GM19035 (cell line): Measurements from ENCODE around the gene HPGDS.
"Not testable (repeated sequence)": the region's sequence is repeated elsewhere in the genome, so short reads cannot be mapped to it uniquely, and the experiment has no call there.

Experiments
- ATAC-seq: cut with Tn5 transposase; IDR thresholded peaks from one replicate; pipeline ENCODE4 v1.9.1; 2021; ENCODE audit not compliant: unreplicated experiment

HPGDS gene

DNA sequence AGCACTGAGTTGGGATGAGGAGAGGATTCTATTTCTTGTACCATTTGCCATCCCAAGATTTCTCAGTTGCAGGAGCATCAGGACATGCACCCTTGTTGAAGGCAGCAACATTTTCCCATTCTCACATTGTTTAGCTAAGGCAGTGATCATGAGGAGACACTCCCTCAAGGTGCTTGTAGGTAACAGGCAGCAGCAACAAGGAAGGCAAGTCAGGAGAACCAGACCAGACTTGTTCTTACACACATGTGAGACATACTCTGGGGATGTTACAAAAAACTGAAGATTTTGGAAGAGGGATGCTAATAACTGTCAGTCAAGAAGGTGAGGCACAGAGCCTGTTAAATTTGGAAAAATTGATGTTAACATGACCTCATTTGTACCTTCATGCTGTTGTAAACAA is 15.5 kb upstream of the HPGDS start:
- no peak for ATAC-seq

DNA sequence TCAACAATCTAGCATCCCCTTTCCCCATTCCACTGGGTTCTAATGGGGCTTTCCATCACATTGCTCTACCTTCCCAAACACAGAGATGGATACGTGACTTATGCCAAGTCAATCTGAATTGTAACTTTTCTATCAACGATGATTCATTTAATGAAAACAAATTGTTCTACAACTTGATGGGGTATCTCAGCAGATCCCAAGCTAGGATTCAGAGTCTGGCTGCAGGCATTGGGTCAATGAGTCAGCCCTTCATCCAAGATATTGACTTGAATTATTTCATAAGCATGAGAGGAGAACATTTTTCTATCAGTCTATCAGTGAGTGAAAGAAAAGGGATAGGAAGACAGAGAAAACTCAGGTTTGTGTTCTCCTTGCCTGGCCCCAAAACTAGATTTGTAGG is 15.0 kb upstream of the HPGDS start:
- no peak for ATAC-seq

DNA sequence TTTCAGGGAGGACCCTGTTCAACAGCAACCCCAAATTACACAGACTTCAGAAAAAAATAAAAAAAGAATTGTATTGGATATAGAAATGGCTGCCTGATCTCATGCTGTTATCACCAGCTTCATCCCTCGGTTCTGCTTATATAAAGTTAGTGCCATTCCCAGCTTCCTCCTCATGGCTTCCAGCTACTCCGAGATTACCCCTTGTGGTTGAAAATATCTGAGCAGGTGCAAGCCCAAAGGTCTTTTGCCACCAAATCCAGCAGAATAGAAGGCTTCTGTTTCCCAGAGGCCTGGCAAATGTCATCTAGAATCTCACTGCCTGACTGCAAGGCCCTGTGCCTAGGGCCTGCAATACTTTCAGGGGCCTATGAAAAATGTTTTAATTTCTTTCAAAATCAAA is 13.8 kb upstream of the HPGDS start:
- ATAC-seq: no peak

DNA sequence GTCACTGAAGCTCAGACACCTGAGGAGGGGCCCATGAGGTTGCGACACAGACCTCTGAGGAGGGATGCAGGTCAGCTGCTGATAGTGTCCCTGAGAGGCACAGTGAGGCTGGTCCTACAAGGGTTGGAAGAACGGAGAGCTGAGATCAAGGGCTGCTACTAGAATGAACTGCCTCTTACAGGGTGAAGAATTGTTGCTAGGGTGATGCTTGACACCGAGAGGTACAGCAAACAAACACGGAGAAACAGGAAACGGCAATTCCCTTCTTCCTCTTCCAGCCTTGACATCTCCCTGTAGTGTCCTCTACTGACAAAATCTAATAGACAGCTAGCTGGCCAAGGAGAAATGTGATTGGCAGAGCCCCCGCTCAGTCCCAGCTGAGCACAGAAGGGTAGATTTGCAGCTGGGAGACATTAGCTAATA is 11.8 kb upstream of the HPGDS start:
- ATAC-seq: no peak

DNA sequence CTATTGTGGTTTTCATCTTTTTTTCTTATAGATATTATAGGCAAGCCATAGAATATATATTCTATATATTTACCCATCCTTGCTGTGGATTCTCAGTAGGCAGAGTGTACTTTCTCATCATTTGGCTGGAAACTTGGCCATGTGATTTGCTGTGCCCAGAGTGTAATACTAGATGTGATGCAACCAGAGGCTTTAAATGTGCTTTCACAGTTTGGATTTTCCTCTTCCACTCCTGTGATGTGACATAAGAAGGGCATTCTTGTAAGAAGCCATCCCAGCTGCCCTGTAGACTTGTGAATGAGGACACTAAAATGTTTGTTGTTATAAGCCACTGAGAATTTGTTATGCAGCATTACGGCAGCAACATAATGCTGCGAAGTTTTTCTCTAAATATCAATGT is 10.4 kb upstream of the HPGDS start:
- no peak for ATAC-seq

DNA sequence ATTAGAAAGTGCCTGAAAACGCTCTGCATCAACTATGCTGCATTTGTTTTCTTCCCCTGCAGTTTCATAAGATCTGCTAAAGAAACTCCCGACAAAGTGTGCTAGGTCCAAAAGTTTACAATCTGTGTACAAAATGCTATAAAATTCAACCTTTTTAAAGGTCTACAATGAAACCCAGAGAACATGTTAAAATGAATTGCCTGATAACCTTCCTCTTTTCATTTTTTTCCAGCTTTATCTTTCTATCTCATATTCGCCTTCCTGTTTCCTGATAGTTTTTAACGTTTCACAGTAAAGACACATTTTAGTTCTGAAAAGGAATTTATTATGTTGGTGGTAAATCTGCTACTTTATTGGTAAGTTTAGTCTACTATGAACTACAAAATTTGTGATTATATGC is 9.5 kb upstream of the HPGDS start:
- no peak for ATAC-seq

DNA sequence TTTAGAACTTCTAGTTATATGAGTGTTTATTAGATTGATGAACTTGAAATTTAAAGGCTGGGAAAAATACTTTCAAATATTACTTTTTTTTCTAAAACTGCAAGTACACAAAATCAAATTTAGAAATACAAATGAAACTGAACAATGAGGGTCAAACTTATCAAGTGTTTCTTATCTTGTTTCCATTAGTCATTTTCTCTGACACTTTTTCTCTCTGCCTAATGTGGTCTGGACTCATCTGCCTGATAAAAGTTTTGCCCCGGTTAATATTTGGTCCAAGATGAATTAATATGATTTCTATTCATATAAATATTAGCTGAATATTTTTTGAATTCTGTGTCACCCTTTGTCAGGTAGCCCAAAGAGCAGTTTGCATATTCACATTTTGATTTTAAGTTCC is 8.7 kb upstream of the HPGDS start:
- ATAC-seq: no peak

DNA sequence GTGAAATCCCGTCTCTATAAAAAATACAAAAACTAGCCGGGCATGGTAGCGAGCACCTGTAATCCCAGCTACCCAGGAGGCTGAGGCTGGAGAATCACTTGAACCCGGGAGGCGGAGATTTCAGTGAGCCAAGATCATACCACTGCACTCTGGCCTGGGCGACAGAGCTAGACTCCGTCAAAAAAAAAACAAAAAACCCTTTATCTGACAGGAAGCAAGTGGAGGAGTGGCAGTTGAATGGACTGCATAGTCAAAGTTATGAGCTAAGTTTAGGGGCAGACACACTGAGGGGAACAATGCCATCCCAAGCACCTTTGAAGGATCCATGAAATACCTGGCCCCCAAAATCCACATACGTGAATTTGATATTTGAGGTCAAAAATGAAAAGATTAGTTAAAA is 7.5 kb upstream of the HPGDS start:
- ATAC-seq: no peak

DNA sequence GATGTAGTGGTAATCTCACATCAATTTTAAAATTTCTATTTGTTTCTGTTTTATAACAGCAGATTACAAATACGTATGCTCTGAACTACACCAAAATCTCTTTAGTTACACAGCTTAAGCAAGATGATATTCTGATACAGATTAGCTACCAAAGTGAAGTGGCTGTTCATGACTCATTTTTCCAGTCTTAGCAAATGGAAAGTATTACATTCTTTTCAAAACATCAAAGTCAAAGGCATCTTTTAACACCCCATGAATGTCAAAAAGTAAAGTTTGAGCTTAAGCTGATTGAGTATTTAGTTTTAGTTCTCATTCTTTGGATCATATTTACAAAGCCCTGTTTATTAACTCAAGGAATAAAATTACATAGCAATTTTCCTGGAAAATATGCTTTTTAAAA is 6.6 kb upstream of the HPGDS start:
- no peak for ATAC-seq

DNA sequence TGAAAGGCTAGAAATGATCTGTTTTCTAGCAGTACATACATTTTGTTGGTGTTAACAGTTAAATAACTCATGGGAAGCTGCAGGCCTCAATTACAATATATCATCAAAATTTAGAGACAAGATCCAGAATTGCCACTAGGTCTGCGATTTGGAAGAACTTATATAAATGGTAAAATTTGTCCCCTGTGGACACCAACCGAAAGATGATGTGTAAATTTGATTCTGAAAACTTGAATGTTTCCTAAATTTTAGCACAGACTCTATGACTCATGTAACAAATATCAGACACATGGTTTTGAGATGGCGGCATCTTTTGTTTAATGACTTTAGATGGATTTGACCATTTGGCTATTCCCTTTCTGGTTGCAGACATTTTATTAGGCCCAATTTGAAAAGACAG is 6.0 kb upstream of the HPGDS start:
- ATAC-seq: no peak

DNA sequence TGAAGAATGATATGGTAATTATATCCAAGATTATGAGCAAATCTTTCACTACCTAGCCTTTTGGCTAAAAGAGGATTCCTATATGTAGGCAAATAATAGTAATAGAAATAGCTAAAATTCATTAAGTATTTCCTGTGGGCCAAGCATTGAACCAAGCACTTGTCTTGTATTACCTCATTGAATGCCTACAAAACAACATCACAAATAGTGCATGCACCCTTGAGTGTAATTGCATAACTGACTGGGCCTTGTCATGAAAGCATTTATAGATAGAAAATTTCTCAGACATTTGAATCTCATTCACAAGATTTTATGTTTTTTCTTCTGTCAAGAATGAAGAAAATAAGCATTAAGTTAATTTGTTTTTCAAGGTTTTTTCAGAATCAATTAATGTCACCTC is 3.9 kb upstream of the HPGDS start:
- no peak for ATAC-seq

DNA sequence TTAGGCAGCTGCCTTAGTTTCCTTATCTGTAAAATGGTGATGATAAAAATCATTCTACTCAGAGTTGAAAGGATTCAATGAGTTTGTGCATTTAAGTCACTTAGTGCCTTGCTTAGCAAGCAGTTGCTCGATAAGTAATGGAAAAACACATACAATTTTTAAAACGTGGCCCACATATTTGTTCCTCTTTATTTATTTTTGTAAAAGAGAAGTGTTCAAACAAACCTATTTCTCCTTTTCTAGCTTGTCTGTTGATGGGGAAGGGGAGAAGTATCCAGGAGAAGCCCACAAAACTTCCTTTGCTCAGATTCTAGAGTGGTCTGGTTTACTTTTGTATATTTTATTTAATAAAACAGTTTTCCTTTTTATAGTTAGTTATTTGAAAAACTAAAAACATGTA is 3.3 kb upstream of the HPGDS start:
- no peak for ATAC-seq

DNA sequence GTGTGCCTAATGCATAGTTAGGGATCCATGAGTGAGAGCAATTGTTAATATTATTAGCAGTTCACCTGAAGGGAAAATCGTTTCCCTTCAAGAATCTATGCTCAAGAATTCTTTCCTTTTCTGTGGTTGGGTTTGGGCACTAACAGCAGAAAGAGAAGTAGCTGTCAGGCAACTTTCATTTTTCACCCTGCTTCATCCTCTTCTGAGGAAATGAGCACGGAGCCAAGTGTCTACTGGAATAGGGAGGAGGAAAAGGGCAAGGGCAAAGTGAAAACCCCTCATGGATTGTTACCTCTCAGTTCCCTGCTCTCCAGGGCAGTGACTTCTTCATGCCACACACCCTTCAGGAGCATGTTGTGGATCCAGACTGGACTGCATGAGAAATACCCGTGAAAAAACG is 2.6 kb upstream of the HPGDS start:
- no peak for ATAC-seq

DNA sequence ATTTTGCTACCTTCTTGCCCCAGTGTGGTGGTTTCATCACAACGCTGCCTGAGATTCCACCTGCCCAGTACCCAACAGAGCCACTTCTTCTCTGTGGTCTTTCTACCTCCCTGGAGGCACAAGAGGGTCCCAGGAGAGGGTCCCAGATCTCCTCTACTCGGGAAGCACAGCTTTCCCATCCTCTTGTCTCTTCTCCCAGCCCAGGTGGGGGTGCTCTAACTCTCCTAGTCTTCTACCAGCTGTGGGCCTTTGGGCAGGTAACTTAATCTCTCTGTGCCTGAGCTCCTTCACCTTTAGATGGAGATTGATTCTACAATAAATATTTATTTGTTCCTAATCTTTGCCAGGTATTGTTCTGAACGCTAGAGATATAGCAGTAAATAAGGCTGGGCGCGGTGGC is 1.8 kb upstream of the HPGDS start:
- ATAC-seq: no peak

DNA sequence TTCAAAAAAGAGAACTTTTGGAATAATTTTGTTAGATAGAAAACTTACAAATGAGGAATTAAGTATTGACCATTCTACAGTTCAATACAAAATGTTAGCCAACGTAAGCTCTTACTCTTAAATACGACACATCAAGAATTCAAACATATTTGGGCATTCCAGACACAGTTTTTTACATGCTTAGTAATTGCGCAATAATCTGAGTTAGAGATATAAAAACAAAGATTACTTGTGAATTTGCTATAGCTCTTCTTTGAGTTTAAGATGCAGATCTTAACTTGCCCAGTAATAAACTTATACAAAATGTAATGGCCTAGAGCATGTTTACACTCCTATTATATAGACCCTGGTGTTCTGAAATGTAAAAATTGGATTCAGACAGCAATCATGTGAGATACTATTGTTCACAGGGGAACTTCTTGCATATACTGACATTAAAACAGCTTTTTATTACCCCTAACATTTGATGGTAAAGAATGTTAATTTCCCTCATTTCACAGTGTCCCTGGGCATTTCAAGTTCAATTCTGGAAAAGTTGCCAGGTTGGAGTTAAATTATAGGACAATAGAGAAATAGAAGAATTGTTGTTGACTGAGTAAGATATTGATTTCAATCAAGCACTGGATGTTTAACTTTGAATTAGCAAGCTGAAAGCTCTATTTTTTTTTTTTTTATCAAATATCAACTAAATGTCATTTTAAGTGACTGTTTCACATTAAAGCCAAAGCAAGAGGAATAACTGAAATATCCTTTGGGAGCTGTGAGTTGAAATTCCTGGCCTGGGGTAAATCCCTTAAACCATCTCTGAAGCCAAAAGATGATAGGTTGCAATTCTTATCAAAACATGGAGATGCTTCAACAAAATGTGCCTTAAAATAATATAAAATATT is 910 bp downstream of the HPGDS start:
- no peak for ATAC-seq

DNA sequence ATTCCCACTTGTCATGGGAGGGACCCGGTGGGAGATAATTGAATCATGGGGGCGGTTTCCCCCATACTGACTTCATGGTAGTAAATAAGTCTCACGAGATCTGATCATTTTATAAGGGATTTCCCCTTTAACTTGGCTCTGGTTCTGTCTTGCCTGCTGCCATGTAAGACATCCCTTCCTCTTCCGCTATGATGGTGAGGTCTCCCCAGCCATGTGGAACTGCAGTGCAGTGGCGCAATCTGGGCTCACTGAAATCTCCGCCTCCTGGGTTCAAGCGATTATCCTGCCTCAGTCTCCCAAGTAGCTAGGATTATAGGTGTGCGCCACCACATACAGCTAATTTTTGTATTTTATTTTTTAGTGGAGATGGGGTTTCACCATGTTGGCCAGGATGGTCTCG is 2.9 kb downstream of the HPGDS start:
- ATAC-seq: peak; percentile 44

DNA sequence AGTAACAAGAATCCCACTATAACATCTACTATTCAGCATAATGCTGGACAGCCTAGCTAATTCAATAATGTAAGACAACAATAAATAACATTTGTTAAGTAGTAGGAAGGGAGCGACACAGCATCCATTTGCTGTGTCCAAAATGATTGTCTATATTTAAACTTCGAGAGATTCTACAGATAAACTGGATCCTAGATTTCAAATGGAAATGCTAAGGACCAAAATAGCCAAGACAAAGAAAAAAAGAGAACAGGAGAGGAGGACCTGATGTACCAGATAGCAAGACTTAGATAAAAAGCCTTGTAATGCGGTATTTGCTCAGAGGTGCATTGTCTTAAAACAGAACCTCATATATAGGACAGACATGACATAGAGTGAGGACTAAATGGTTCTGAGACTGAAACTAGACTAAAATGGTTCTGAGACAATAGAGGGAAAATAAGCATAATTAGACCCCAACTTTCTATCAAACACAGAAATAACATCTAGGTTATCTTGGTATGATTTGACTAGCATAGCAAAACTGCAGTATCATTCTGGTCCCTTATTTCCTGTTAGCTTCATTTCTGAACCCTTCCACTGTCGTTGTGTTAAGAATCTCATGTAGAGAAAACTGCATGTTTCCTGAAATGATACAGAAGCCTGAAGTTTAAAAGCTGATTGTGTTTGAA is 3.8 kb downstream of the HPGDS start:
- peak; percentile 71 for ATAC-seq

DNA sequence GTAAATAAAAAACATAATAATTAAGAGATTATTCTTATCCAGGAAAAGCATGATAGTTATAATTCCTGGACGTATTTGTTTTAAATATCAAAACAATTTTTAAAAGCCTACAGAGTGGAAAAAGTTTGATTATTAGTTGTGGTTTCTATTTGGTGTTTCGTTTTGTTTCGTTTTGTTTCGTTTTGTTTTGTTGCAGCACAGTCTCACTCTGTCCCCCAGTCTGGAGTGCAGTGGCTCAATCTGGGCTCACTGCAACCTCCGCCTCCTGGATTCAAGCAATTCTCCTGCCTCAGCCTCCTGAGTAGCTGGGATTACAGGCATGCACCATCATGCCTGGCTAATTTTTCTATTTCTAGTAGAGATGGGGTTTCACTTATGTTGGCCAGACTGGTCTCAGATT is 5.8 kb downstream of the HPGDS start:
- not testable (repeated sequence) for ATAC-seq

DNA sequence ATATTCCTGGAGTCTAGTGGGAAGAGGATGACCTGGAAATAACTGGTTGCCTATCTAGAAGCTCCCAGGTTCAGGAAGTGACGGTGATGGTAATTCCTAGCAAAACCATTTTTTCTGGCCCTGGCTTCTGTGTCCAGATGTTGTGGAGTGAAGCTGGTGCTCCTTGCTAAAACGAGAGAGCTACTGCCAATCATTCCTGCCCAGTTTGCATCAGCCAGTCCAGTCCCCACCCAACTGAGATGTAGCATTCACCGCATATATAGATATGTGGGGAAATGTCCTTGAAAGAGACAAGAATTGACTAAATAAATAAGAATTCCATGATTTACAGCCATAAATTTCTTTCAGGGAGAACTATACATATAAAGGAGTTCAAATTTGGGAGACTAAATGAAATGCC is 6.3 kb downstream of the HPGDS start:
- ATAC-seq: no peak

DNA sequence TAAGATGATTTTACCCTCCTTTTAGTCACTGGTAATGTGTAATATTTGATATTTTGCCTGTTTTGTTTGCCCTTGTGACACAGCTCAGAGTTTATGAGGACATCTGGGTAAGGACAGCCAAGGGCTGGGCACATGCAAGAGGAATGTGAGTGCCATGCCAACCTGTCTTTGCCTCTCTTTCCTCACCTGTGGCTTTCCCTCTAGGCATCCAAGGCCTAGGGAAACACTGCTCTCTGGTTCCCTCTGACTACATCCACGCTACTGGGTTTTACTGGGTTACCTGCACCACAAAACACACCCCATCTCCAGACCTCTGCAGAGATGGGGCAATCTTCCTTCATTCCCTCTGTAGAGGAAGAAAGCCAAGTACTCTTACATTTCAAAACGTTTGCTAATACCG is 7.7 kb downstream of the HPGDS start:
- no peak for ATAC-seq

DNA sequence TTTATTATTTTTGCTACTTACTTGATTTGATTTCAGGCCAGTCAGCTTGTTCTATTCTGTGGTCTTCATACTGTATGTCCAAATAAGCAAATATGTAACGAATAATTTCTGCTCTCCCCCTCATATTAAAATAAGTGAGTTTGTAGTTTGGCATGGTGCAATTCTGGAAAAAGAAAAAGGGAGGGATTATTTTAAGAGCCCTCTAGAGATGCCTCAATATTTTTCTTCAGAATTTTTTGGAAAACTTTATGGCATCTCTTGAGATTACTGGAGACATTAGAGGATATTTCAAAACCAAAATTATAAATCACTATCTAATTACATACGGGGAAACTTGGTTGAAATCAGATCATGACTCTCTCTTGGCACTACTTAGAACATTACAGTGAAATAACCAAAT is 8.2 kb downstream of the HPGDS start:
- no peak for ATAC-seq

DNA sequence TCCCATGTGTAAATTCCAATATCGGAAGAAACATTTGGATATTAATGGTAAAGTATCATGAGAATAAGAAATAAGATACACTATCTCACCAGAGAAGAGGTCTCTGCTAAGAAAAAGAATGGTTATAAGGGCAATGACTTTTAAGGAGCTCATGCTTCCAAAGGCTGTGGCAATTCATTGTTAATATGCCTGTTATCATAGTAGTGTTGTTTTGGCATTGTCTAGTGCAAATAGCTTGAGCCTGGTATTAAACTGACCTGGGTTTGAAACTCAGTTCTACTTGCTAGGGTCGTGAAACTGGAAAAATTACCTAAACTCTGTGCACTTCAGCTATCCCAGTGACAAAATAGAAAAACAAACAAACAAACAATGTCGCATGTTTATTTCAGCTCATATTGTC is 8.8 kb downstream of the HPGDS start:
- ATAC-seq: no peak
